KBM-7 (cell line): ENCODE results near the gene BDKRB1.

ENCODE experiments used
- DNase-seq: peaks from one replicate; pipeline ENCODE4 v3.0.0-alpha.2; 2015
- in situ Hi-C: fragments of 300-500 bp; cut with MboI; formaldehyde crosslinking; loops from 2 replicates; pipeline ENCODE4 v1.14.3; 2020; ENCODE audit warnings: low sequenced_read_pairs, low pct_unique_long_range_greater_than_20kb, mixed read lengths

Gene BDKRB1

DNA sequence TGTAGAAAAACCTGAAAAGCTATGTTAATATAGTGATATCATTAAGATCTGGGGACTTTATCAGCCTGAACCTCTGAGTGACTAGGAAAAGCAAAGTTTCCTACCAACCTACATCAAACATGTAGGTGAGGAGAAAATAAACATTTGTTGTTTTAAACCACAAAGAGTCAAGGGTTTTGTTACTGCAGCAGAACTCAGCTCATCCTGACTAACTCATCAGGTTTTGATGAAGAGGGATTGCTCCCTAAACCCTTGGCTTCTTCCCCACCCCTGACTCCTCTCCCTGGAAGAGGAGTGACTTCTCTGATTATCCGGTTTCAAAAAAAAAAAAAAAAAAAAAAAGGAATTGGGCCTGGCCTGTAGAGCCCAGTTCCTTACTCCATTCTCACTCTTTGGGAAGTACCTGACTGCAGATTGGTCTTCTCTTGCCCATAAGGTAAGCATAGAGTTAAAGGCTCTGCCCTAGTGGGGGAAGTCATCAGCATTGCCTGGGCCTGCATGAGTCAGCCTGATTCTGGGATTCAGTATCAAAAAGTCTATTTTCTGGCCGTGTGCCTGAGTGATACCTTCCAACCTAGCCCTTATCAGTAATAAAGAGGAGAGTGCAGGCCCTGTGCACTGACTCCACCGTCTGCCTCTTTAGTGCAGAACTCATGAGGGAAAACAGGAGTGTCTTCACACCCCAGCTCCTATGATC is 16.9 kb downstream of the BDKRB1 start:
- in situ Hi-C loops: no loop called here
- DNase-seq: no peak

- in situ Hi-C loops: no loop called here
- no peak for DNase-seq
These were observed 17.6 kb downstream of the BDKRB1 start for GRCh38 chr14:96273629-96274028.

GRCh38 chr14:96274122-96274521 is 18.1 kb downstream of the BDKRB1 start:
- no peak for DNase-seq
- in situ Hi-C loops: no loop called here

DNA sequence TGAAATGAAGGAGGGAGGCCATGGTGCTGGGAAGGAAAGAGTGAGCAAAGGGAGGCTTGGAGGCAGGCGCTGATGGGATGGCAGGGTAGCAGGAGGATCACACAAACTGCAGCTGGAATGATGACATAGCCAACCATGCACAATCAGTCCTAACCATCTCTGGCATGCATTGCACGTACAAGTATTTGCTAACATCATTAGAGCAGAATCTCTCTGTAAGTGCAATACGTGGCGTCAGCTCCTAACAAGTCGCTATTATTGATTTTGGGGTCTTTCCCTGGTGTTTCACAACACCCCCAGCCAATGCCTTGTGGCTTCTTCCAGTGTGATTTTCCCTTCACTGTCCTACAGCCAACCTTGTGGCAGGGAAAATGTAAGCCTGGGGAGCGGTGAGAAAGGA is 18.5 kb downstream of the BDKRB1 start:
- no peak for DNase-seq
- in situ Hi-C loops: no loop called here

DNA sequence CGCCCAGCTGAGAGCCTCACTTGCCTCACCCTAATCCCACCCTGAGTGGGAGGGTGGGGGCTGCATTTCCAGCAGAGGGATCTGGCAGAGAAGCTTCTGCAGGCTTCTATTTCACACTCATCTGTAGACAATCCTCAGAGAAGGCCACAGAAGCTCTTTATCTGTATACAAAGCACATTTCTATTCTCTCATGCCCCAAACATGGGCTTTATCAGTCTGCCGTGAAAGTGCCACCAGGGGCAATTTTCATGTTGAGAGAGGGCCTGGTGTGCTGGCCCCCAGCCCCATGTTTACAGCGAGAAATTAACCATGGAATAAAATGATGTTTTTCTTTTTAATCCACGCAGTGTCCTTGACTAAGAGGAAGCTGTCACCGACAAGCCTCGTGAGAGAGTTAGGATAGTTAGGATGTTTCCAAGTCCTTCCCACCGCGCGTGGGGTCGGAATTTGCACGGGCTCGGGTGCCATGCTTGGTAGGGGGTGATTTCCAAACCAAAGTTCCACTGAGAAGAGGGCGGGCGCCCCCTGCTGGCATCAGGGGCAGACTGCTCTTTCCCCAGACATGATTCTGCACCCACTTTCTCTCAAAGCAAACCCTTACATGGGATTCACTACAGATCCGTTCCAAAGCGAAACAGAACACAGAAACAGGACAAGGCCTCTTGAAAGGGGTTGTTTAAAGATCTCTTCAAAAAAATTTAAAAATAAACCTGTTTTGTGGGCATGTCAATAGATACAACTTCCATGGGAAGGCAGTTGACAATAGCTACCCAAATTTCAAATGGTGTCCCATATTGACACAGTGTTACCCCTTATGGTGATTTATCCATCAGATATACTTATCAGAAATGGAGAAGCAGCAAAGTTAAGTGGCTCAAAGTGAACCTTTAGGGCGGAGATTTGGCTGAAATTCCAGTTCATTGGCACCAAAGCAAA is 19.4 kb downstream of the BDKRB1 start:
- DNase-seq: peak; percentile 63
- in situ Hi-C loops: no loop called here

DNA sequence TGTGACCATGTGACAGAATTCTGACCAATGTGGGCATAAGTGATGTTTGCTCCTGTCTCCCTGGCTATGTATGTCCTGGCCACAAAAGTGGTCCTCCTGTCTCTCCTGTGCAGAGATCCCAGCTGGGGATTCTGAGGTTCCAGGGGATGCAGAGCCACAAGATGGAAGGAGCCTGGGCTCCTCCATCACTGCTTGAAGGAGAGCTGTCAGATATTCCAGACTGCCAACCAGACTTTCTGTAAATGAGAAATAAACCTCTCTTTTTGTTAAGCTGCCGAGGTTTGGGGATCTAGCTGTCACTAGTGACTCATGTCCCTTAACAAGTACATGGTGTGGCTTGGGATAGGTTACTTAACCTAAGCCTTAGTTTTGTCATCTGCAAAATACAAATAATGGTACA is 21.9 kb downstream of the BDKRB1 start:
- no peak for DNase-seq
- in situ Hi-C loops: no loop called here

- in situ Hi-C loops: no loop called here
- no peak for DNase-seq
These were observed 23.6 kb downstream of the BDKRB1 start for GRCh38 chr14:96279564-96279963.

DNA sequence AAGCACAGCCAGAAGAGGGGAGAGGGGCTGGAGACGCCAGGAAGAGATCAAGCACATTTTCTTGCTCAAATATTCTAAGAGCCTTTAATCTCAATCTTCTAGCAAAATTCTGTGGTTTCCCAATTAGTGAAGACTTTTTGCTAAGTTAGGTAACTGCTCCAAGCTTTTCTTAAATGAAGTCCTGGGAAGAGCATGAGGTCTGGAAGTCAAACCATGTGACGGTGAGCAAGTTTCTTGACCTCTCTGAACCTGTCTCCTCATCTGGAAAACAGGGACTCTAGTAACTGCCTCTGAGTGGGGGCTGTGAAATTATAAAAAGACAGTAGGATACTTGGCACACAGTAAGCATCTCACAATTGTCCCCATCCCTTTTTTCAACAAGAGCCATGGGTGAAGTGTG is 24.1 kb downstream of the BDKRB1 start:
- no peak for DNase-seq
- in situ Hi-C loops: no loop called here

GRCh38 chr14:96281486-96281885 is 25.5 kb downstream of the BDKRB1 start:
- DNase-seq: no peak
- in situ Hi-C loops: no loop called here

- in situ Hi-C loops: no loop called here
- DNase-seq: no peak
These were observed 28.0 kb downstream of the BDKRB1 start for GRCh38 chr14:96284008-96284407.

GRCh38 chr14:96284430-96284829 is 28.4 kb downstream of the BDKRB1 start:
- DNase-seq: no peak
- in situ Hi-C loops: no loop called here

DNA sequence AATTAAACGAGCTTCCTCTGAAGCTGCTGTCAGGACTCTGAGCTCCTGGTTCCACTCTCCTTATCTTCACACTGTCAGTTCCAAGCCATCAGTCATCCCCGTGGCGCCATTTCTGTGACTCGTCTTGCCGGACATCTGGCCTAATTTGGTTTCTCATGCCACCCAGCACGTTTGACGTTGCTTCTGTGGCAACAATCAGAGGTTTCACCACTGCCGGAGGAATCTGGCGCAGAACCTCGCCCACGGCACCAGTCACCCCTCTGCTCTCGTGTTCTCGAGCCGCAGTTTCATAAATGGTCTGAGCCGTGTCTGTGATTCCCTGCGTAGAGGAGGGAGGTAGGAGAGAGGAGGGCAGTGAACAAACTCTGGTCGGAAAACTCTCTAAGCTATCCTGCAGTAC is 29.7 kb downstream of the BDKRB1 start:
- in situ Hi-C loops: no loop called here
- no peak for DNase-seq

GRCh38 chr14:96286251-96286650 is 30.2 kb downstream of the BDKRB1 start:
- no peak for DNase-seq
- in situ Hi-C loops: no loop called here

- in situ Hi-C loops: no loop called here
- no peak for DNase-seq
These were observed 31.8 kb downstream of the BDKRB1 start for GRCh38 chr14:96287856-96288255.

- in situ Hi-C loops: loop anchor here (10.0 kb wide), 1 partner anchor 131 kb away; no protein-coding TSS in a partner anchor
- DNase-seq: no peak
These were observed 38.2 kb downstream of the BDKRB1 start for GRCh38 chr14:96294246-96294645.

DNA sequence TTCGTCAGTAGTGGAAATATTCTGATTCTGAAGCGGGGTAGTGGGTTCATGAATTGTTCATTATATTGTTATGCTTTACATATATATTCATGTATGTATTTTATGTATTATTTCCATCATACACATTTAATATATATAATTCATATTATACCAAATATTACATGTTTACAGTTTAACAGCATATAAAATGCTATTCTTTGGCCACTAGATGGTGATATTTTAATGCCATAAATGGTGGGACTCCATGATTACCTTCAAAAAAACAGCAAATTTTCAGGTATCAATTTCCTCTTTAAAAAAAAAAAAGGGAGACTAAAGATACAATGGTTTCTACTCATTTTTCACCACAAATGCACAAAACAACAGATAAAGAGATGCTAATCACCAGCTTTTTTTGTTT is 41.0 kb downstream of the BDKRB1 start:
- in situ Hi-C loops: loop anchor here (10.0 kb wide), 1 partner anchor 128 kb away; no protein-coding TSS in a partner anchor

DNA sequence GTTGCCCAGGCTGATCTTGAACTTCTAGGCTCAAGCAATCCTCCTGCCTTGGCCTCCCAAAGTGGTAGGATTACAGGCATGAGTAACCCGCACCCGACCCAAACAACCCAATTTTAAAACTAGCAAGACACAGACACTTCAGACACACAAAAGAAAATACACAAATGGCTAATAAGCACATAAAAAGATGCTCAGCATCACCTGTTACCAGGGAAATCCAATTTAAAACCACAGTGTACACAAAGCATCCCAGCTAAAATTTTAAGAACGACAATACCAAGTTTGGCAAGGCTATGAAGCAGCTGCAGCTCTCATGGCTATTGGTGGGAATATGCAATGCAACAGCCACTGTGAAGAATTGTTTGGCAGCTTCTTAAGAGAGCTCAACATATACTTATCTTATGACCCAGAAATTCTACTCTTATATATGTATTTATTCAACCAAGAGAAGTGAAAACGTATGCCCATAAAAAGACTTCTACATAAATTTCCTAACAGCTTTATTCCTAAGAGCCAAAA is 42.0 kb downstream of the BDKRB1 start:
- in situ Hi-C loops: loop anchor here (10.0 kb wide), 1 partner anchor 127 kb away; no protein-coding TSS in a partner anchor
- no peak for DNase-seq

More for the DNA sequence above, 41.0 kb downstream of the BDKRB1 start:
- DNase-seq: peak; percentile 21

DNA sequence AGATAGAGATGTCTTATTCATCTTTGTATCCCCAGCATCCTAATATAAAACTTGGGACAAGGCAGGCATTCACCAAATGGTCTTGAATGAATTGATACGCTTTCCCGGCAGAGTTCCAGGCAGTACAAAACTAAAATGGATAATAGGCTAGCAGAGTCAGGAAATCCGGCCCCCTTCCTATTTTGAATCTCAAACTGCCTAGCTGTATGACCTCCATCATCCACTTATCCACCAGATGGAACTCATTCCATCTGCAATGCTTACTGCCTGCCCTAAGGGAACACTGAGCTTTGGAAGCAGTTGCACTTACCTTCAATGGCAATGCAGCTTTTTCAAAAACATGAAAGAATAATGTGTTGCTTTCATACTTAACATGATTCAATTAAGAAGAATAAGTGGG is 43.4 kb downstream of the BDKRB1 start:
- in situ Hi-C loops: loop anchor here (10.0 kb wide), 1 partner anchor 125 kb away; no protein-coding TSS in a partner anchor
- no peak for DNase-seq

DNA sequence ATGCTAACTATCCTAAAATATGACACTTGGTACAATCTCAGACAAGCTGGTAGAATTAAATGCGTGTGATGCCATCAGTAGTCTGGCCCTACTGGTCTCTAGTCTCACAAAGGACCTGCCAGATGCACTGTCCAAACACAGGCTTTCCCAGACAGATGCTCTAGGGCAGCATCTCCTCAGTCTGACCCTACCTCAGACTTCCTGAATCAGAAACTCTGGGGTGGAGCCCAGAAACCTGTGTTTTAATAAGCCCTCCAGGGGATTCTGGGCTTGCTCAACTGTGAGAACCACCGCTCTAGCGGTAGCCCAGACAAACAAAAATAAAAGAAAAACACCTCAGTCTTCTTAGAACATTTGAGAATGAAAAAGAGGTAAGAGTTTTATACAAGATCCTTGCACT is 48.0 kb downstream of the BDKRB1 start:
- DNase-seq: no peak
- in situ Hi-C loops: no loop called here

DNA sequence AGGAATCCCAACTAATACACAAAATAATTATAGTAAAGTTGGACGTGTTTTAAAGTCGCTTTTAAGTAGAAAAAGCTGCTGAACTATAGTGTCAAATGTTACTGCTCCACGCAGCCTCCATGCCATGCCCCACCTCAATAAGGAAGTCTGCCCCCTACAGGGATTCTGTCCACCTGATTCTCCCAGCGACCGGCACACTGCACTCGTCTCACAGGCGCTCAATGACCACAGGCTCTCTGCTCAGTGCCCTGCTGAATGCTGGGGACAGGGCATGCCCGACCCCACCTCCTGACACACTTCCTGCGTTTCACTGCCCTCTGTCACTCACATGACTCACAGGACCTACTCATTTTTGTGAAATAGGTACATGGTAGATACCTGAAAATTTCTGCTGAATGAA is 48.9 kb downstream of the BDKRB1 start:
- DNase-seq: peak; percentile 16
- in situ Hi-C loops: no loop called here
